Ishikawa (cell line): ENCODE measurements around the gene TBC1D30.

Experiments used
- CEBPB ChIP-seq: IDR thresholded peaks from 2 replicates; pipeline ENCODE4 v1.6.1; 2012
- CREB1 ChIP-seq: IDR thresholded peaks from 2 replicates; pipeline ENCODE4 v1.6.1; 2012; ENCODE audit warnings: low read depth
- EGR1 ChIP-seq: IDR thresholded peaks from 2 replicates; pipeline ENCODE4 v1.6.1; 2012
- EP300 ChIP-seq: IDR thresholded peaks from 2 replicates; pipeline ENCODE4 v1.6.1; 2012; ENCODE audit warnings: borderline replicate concordance
- FOXM1 ChIP-seq: IDR thresholded peaks from 2 replicates; pipeline ENCODE4 v1.6.1; 2012; ENCODE audit warnings: low read depth, borderline replicate concordance
- NFIC ChIP-seq: IDR thresholded peaks from 2 replicates; pipeline ENCODE4 v1.6.1; 2012
- RAD21 ChIP-seq: IDR thresholded peaks from 2 replicates; pipeline ENCODE4 v1.6.1; 2012; ENCODE audit warnings: low read depth
- TAF1 ChIP-seq: IDR thresholded peaks from 2 replicates; pipeline ENCODE4 v1.6.1; 2012; ENCODE audit warnings: low read depth, mild to moderate bottlenecking
- TCF12 ChIP-seq: IDR thresholded peaks from 2 replicates; pipeline ENCODE4 v1.6.1; 2012; ENCODE audit warnings: low read depth
- TEAD4 ChIP-seq: IDR thresholded peaks from 2 replicates; pipeline ENCODE4 v1.6.1; 2012
- YY1 ChIP-seq: IDR thresholded peaks from 2 replicates; pipeline ENCODE4 v1.6.1; 2012; ENCODE audit warnings: low read depth
- TF ChIP-seq, protein P1 (sequence below): IDR thresholded peaks from 2 replicates; pipeline ENCODE4 v1.6.1; 2012
- TF ChIP-seq, protein P2 (sequence below): IDR thresholded peaks from 2 replicates; pipeline ENCODE4 v1.6.1; 2012
- TF ChIP-seq, protein P3 (sequence below): IDR thresholded peaks from 2 replicates; pipeline ENCODE4 v1.6.1; 2012; ENCODE audit warnings: low read depth, mild to moderate bottlenecking

DNA sequence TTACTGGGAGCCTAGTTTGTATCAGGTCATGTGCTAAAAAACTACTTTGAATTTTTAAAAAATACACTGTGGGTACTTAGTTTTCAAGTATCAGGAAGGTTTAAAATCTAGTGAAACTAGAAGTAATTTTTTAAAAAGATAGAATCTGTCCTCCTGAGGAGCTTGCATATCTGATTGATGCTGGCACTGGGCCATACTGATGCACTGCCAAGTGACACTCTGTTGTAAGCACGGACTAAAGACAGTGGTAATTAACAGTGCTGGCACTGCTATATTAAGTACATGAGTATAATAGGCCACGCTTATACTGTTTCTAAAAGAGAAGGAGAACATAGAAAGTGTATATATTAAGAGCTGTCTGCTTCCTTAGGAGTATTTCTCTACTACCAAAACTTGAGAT lies 10.0 kb upstream of the TBC1D30 start:
- no peak for TF ChIP-seq EP300
- TF ChIP-seq TAF1: no peak
- TF ChIP-seq, protein P1, sequence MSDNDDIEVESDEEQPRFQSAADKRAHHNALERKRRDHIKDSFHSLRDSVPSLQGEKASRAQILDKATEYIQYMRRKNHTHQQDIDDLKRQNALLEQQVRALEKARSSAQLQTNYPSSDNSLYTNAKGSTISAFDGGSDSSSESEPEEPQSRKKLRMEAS: no peak
- TF ChIP-seq YY1: no peak
- TF ChIP-seq CREB1: no peak
- no peak for TF ChIP-seq RAD21
- TF ChIP-seq FOXM1: no peak
- TF ChIP-seq, protein P2, sequence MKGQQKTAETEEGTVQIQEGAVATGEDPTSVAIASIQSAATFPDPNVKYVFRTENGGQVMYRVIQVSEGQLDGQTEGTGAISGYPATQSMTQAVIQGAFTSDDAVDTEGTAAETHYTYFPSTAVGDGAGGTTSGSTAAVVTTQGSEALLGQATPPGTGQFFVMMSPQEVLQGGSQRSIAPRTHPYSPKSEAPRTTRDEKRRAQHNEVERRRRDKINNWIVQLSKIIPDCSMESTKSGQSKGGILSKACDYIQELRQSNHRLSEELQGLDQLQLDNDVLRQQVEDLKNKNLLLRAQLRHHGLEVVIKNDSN: no peak
- TF ChIP-seq TEAD4: no peak
- TF ChIP-seq, protein P3, sequence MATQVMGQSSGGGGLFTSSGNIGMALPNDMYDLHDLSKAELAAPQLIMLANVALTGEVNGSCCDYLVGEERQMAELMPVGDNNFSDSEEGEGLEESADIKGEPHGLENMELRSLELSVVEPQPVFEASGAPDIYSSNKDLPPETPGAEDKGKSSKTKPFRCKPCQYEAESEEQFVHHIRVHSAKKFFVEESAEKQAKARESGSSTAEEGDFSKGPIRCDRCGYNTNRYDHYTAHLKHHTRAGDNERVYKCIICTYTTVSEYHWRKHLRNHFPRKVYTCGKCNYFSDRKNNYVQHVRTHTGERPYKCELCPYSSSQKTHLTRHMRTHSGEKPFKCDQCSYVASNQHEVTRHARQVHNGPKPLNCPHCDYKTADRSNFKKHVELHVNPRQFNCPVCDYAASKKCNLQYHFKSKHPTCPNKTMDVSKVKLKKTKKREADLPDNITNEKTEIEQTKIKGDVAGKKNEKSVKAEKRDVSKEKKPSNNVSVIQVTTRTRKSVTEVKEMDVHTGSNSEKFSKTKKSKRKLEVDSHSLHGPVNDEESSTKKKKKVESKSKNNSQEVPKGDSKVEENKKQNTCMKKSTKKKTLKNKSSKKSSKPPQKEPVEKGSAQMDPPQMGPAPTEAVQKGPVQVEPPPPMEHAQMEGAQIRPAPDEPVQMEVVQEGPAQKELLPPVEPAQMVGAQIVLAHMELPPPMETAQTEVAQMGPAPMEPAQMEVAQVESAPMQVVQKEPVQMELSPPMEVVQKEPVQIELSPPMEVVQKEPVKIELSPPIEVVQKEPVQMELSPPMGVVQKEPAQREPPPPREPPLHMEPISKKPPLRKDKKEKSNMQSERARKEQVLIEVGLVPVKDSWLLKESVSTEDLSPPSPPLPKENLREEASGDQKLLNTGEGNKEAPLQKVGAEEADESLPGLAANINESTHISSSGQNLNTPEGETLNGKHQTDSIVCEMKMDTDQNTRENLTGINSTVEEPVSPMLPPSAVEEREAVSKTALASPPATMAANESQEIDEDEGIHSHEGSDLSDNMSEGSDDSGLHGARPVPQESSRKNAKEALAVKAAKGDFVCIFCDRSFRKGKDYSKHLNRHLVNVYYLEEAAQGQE: no peak
- TF ChIP-seq EGR1: no peak
- no peak for TF ChIP-seq TCF12
- TF ChIP-seq CEBPB: no peak
- no peak for TF ChIP-seq NFIC
